Activated gamma-delta T cell (primary cell): ENCODE data around the gene KDM6B.

ENCODE experiments used
- DNase-seq: peaks from one replicate; lab custom pipeline; 2025; lab: John Stamatoyannopoulos, UW

KDM6B gene

GRCh38 chr17:7820231-7820630 lies 13.8 kb upstream of the KDM6B start:
- DNase-seq: no peak

- no peak for DNase-seq
Measured at GRCh38 chr17:7822126-7822525, 11.9 kb upstream of the KDM6B start.

- DNase-seq: no peak
Measured at GRCh38 chr17:7823581-7824001, 10.4 kb upstream of the KDM6B start.

GRCh38 chr17:7824021-7824924 lies 9.7 kb upstream of the KDM6B start:
- DNase-seq: no peak

GRCh38 chr17:7825206-7825990 lies 8.6 kb upstream of the KDM6B start:
- no peak for DNase-seq

- DNase-seq: no peak
Measured at GRCh38 chr17:7830616-7831015, 3.4 kb upstream of the KDM6B start.

- DNase-seq: no peak
Measured at GRCh38 chr17:7831233-7831632, 2.8 kb upstream of the KDM6B start.

- no peak for DNase-seq
Measured at GRCh38 chr17:7832431-7832830, 1.6 kb upstream of the KDM6B start.

- DNase-seq: no peak
Measured at GRCh38 chr17:7833011-7833794, 814 bp upstream of the KDM6B start.

GRCh38 chr17:7834542-7834956 lies 532 bp downstream of the KDM6B start:
- peak; percentile 66 for DNase-seq

- peak; percentile 89 for DNase-seq
Measured at GRCh38 chr17:7834957-7835813, 1.2 kb downstream of the KDM6B start.

- DNase-seq: peak; percentile 64
Measured at GRCh38 chr17:7835814-7836595, 2.0 kb downstream of the KDM6B start.

GRCh38 chr17:7836596-7837407 lies 2.8 kb downstream of the KDM6B start:
- no peak for DNase-seq

- no peak for DNase-seq
Measured at GRCh38 chr17:7837408-7838088, 3.5 kb downstream of the KDM6B start.

- no peak for DNase-seq
Measured at GRCh38 chr17:7838090-7839075, 4.4 kb downstream of the KDM6B start.

GRCh38 chr17:7839190-7839875 lies 5.3 kb downstream of the KDM6B start:
- DNase-seq: no peak

GRCh38 chr17:7839876-7840261 lies 5.9 kb downstream of the KDM6B start:
- no peak for DNase-seq
